Measurements from ENCODE around the gene PSMB10. TPM values are rescaled to one million over a fixed set of nuclear protein-coding genes. Genes with fewer than 3 reads are reported as not detected.

Gene PSMB10
- total RNA-seq, 4 donors from 2014 or later, result 26.5 to 33.8 (median 32.6) TPM

DNA sequence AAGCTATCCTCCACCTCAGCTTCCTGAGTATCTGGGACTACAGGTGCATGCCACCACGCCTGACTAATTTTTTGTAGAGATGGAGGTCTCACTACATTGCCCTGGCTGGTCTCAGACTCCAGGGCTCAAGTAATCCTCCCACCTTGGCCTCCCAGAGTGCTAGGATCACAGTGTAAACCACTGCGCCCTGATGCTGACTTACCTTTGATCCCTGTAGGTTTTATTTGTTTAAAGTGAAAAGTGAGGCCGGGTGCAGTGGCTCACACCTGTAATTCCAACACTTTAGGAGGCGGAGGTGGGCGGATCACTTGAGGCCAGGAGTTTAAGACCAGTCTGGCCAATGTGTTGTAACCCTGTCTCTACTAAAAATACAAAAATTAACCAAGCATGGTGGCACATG, 34.9 kb downstream of the PSMB10 start:
- WGBS, 2 donors (ENCODE audit: low coverage in 1 of 2), result 73 to 83% methylated on average over 1 to 3 of the region's 5 CpGs
- H3K9me3 ChIP-seq, result no peaks in the 10 kb centered on the region
- no peak overlapping the region for H3K27ac ChIP-seq
- H3K36me3 ChIP-seq, result peaks cover 0 to 28% of the 10 kb centered on the region in 2 donors
- no peaks in the 10 kb centered on the region for H3K27me3 ChIP-seq
- TF ChIP-seq EP300 (IDR thresholded peaks at IDR 0.05), result no peak
- TF ChIP-seq POLR2AphosphoS5 (IDR thresholded peaks at IDR 0.05), result no peak
- TF ChIP-seq, protein P1, sequence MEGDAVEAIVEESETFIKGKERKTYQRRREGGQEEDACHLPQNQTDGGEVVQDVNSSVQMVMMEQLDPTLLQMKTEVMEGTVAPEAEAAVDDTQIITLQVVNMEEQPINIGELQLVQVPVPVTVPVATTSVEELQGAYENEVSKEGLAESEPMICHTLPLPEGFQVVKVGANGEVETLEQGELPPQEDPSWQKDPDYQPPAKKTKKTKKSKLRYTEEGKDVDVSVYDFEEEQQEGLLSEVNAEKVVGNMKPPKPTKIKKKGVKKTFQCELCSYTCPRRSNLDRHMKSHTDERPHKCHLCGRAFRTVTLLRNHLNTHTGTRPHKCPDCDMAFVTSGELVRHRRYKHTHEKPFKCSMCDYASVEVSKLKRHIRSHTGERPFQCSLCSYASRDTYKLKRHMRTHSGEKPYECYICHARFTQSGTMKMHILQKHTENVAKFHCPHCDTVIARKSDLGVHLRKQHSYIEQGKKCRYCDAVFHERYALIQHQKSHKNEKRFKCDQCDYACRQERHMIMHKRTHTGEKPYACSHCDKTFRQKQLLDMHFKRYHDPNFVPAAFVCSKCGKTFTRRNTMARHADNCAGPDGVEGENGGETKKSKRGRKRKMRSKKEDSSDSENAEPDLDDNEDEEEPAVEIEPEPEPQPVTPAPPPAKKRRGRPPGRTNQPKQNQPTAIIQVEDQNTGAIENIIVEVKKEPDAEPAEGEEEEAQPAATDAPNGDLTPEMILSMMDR (IDR thresholded peaks at IDR 0.05), result no peak
- TF ChIP-seq POLR2A (IDR thresholded peaks at IDR 0.05), result no peak
- no peak overlapping the region for H3K4me3 ChIP-seq
- peaks cover 0 to 22% (median 12%) of the 10 kb centered on the region in 3 donors for H3K4me1 ChIP-seq
- ATAC-seq, result no peak

DNA sequence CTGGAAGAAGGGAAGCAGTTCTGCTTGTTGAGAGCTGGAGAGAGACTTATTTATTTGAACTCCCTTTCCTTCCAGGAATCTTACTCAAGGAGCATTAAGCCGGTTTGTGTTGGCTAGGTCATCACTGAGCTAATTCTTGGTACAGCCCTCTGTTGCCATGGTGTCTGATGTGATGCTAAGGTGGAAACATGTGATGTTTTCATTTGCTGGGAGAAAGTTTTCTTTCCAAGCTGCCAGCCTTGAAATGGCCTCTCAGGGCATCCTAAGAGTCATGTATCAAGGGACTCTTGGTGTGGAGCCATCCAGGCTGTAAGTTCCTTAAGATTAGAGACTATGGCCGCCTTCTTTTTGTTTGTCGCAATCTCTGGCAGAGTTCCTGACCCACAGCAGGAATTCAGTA, 39.4 kb downstream of the PSMB10 start:
- peak; percentile 41 for ATAC-seq
- Histone ChIP-seq H3K9me3 (no peaks in the 10 kb centered on the region), H3K4me3 (no peak overlapping the region), H3K27ac (peak overlapping the region in 3 of 4 donors; percentile 41 to 69 (median 53)), H3K4me1 (peaks cover 7 to 61% (median 26%) of the 10 kb centered on the region in 3 donors), H3K36me3 (peaks cover 0 to 13% of the 10 kb centered on the region in 2 donors), H3K27me3 (no peaks in the 10 kb centered on the region)
- WGBS, 2 donors (ENCODE audit: low coverage in 1 of 2), result 60% methylated on average over 3 of the region's 3 CpGs; no CpG with 5 or more reads in 1 of the 2 donors
- TF ChIP-seq POLR2AphosphoS5 (IDR thresholded peaks at IDR 0.05) (peak; percentile 22), POLR2A (IDR thresholded peaks at IDR 0.05) (no peak)

DNA sequence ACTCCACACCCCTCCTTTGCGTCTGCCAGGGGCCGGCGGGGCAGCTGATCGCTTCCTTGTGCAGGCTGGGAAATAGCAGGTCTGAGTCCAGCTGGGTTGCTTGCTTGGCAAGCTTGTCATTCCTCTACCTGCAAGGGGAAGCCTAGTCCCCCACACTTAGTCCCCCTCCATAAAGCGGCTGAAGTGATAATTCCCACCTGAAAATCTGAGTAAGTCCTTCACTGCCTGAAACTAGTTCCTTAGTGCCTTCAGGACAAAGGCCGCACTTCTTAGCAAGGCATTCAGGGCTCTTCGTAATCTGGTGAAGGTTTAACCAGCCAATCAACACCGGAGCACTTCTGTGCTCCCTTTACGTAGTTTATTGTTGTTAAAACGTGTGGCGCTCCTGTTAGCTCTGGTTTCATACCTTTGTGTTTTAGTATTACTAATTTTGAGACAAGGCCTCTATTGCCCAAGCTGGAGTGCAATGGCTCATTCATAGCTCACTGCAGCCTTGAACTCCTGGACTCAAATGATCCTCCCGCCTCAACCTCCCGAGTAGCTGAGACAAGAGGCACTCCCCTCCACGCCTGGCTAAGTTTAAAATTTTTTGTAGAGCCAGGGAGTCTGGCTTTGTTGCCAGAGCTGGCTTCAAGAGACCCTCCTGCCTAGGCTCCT, 42.8 kb downstream of the PSMB10 start:
- peaks cover 7 to 62% (median 26%) of the 10 kb centered on the region in 3 donors for H3K4me1 ChIP-seq

DNA sequence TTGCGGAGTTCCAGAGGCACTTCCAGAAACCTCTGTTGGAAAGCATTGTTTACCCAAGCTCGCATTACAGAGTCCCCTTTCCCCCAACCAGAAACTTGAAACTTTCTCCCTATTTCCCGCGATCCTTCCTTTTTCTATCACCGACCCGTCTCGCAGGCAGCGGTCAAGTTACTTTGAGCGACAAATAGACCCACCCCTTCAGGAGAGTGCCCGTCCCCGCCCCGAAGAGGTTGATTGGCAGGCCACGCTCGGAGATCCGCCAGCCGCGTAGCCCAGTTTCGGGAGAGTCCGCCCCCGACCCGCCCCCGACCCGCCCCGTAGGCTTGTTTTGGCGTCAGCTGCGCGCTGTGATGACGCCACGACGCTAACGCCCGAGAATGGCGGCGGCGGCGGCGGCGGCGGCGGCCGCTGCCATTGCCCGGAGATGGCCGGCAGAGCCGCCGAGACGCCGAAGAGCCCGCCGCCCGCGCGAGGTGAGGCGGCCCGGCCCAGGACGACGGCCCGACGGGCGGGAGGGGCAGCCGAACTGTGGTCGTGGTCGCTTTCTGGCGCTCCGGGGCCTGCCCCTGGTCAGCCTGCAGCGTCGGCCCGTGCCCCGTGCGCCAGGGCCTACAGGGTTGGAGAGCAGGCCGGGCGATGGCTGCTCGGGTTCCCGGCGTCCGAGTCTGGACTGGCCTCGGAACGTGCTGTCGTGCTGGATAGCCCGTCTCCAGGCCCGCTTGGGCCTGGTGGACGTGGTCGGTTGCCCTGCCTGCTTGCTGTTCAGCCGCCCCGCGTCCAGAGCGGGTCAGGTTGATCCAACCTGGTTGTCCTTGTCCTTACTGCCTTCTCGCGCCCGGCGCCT, 43.5 kb downstream of the PSMB10 start, which contains the start of gene PSKH1:
Gene PSKH1, plus strand, starts transcription at position 356 of the 844 bp plus-strand sequence. CDS start 15,496 bp downstream, outside the sequence.
- H3K36me3 ChIP-seq, result no peaks in the 10 kb centered on the region
- peak; percentile 97 for ATAC-seq
- WGBS, 2 donors (ENCODE audit: low coverage in 1 of 2), result 0 to 1% methylated on average over 1 to 9 of the region's 90 CpGs
- peak within 1 kb of the TSS; percentile 96 to 99 (median 98) for H3K27ac ChIP-seq
- peaks cover 7 to 56% (median 26%) of the 10 kb centered on the region in 3 donors for H3K4me1 ChIP-seq
- H3K9me3 ChIP-seq, result no peaks in the 10 kb centered on the region
- TF ChIP-seq POLR2AphosphoS5 (IDR thresholded peaks at IDR 0.05) (peak; percentile 64), EP300 (IDR thresholded peaks at IDR 0.05) (no peak), POLR2A (IDR thresholded peaks at IDR 0.05) (peak; percentile 87 to 90)
- TF ChIP-seq, protein P1 (IDR thresholded peaks at IDR 0.05), result peak in 1 of 4 experiments; percentile 9
- H3K4me3 ChIP-seq, result peak within 1 kb of the TSS; percentile 92 to 98
- H3K27me3 ChIP-seq, result no peaks in the 10 kb centered on the region

More for the DNA sequence above, 42.8 kb downstream of the PSMB10 start:
- no peaks in the 10 kb centered on the region for H3K27me3 ChIP-seq
- TF ChIP-seq, protein P1 (IDR thresholded peaks at IDR 0.05), result no peak
- TF ChIP-seq POLR2AphosphoS5 (IDR thresholded peaks at IDR 0.05), result no peak
- no peak for TF ChIP-seq EP300 (IDR thresholded peaks at IDR 0.05)
- no peak for TF ChIP-seq POLR2A (IDR thresholded peaks at IDR 0.05)
- no peaks in the 10 kb centered on the region for H3K36me3 ChIP-seq
- WGBS, 2 donors (ENCODE audit: low coverage in 1 of 2), result 9 to 25% methylated on average over 5 to 11 of the region's 14 CpGs
- H3K27ac ChIP-seq, result peak overlapping the region; percentile 96 to 99 (median 98)
- H3K9me3 ChIP-seq, result no peaks in the 10 kb centered on the region
- ATAC-seq, result no peak
- peak overlapping the region; percentile 92 to 98 for H3K4me3 ChIP-seq

DNA sequence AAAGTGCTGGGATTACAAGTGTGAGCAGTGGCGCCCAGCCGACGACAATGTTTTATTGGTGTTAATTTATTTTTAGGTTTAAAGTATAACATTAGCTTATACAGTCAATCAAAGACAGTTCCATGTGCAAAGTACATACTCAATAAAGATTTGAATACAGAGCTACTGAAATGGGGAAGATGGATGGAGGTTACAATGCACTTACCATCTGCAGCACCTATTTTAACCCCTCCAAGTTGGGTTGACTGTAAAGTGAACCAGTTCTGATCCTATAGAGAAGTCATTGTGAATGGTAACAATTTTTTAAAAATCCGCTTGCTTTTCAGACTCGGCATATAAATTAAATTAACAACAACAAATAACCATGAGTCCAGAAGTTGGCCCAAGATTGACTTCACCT, 44.3 kb downstream of the PSMB10 start:
- 53 to 60% methylated on average over 2 to 5 of the region's 5 CpGs for WGBS, 2 donors (ENCODE audit: low coverage in 1 of 2)
- TF ChIP-seq, protein P1 (IDR thresholded peaks at IDR 0.05), result no peak
- TF ChIP-seq POLR2AphosphoS5 (IDR thresholded peaks at IDR 0.05) (no peak), POLR2A (IDR thresholded peaks at IDR 0.05) (no peak), EP300 (IDR thresholded peaks at IDR 0.05) (no peak)
- Histone ChIP-seq H3K4me1 (peaks cover 7 to 48% (median 19%) of the 10 kb centered on the region in 3 donors), H3K27ac (peak overlapping the region; percentile 45 to 99 (median 98)), H3K9me3 (no peaks in the 10 kb centered on the region), H3K4me3 (peak overlapping the region; percentile 92 to 98), H3K36me3 (no peaks in the 10 kb centered on the region), H3K27me3 (no peaks in the 10 kb centered on the region)
- no peak for ATAC-seq
